Hematopoietic multipotent progenitor cell (in vitro differentiated cells): ENCODE data around the gene SP140L. TPM values are rescaled to one million over a fixed set of nuclear protein-coding genes. Genes with fewer than 3 reads are reported as not detected.
"Not testable (repeated sequence)": the region's sequence is repeated elsewhere in the genome, so short reads cannot be mapped to it uniquely, and the experiment has no call there.

Source experiments
- DNase-seq, 3 donors: peaks; one replicate each; pipeline ENCODE4 v3.0.0-alpha.2; 2011 to 2015; ENCODE audit warnings: low read depth in 2 of 3, low spot score in 2 of 3
- total RNA-seq: library from RNA; depleted of rRNA; stranded (reverse); fragments of >200 nt; gene quantifications from one replicate; pipeline ENCODE4 v1.2.3, GENCODE V29; 2012

SP140L gene
- 5.4 TPM for total RNA-seq

- DNase-seq = peak; percentile 47 to 85 (median 82)
Observed at GRCh38 chr2:230326453-230327417, at the start of gene SP140L. TSS of gene SP140L (plus strand) at chr2:230327193. CDS start at chr2:230327270, 77 bp downstream.

GRCh38 chr2:230282936-230283335 lies 44.1 kb upstream of the SP140L start:
- DNase-seq = no peak

GRCh38 chr2:230286048-230286447 lies 40.9 kb upstream of the SP140L start:
- no peak for DNase-seq

GRCh38 chr2:230289311-230289710 lies 37.7 kb upstream of the SP140L start:
- DNase-seq = peak in 2 of 3 donors; percentile 22 to 55

- DNase-seq = no peak
Observed at GRCh38 chr2:230295192-230295591, 31.8 kb upstream of the SP140L start.

- no peak for DNase-seq
Observed at GRCh38 chr2:230296917-230297316, 30.1 kb upstream of the SP140L start.

- no peak for DNase-seq
Observed at GRCh38 chr2:230299618-230300017, 27.4 kb upstream of the SP140L start.

- no peak for DNase-seq
Observed at GRCh38 chr2:230305416-230306275, 21.3 kb upstream of the SP140L start.

- no peak for DNase-seq
Observed at GRCh38 chr2:230306474-230306873, 20.5 kb upstream of the SP140L start.

GRCh38 chr2:230307485-230307884 lies 19.5 kb upstream of the SP140L start:
- no peak for DNase-seq

GRCh38 chr2:230308402-230309000 lies 18.5 kb upstream of the SP140L start:
- no peak for DNase-seq

GRCh38 chr2:230310792-230311191 lies 16.2 kb upstream of the SP140L start:
- not testable (repeated sequence) for DNase-seq

GRCh38 chr2:230311634-230312033 lies 15.4 kb upstream of the SP140L start:
- not testable (repeated sequence) for DNase-seq

GRCh38 chr2:230312638-230313037 lies 14.4 kb upstream of the SP140L start:
- no peak for DNase-seq

GRCh38 chr2:230317366-230317765 lies 9.6 kb upstream of the SP140L start:
- no peak for DNase-seq

GRCh38 chr2:230318190-230319121 lies 8.5 kb upstream of the SP140L start:
- DNase-seq = peak in 1 of 3 donors; percentile 32

- peak; percentile 40 to 77 (median 44) for DNase-seq
Observed at GRCh38 chr2:230319211-230319862, 7.7 kb upstream of the SP140L start.

- no peak for DNase-seq
Observed at GRCh38 chr2:230321031-230321430, 6.0 kb upstream of the SP140L start.
